ENCODE measurements around the gene IZUMO2.
"Not testable (repeated sequence)": the region's sequence is repeated elsewhere in the genome, so short reads cannot be mapped to it uniquely, and the experiment has no call there.

The IZUMO2 gene

DNA sequence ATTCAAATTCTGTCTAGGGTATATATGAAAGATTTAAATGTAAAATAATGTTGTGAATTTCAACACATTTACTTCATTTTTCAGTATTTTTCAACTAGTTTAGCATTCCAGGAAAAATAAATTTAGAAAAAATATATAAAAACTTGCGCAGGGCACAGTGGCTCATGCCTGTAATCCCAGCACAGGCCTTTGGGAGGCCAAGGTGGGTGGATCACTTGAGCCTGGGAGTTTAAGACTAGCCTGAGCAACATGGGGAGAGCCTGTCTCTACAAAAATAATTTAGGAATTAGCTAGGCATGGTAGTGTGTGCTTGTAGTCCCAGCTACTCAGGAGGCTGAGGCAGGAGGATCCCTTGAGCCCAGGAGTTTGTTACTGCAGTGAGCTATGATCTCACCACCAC is 21.2 kb downstream of the IZUMO2 start:
- H3K4me1 ChIP-seq (ENCODE audit: control insufficient read depth in 1 of 2, insufficient read depth in 2 of 2, low read length in 2 of 2); H3K9ac ChIP-seq (ENCODE audit: low read depth in 1 of 2, low read length in 2 of 2): not testable (repeated sequence)

DNA sequence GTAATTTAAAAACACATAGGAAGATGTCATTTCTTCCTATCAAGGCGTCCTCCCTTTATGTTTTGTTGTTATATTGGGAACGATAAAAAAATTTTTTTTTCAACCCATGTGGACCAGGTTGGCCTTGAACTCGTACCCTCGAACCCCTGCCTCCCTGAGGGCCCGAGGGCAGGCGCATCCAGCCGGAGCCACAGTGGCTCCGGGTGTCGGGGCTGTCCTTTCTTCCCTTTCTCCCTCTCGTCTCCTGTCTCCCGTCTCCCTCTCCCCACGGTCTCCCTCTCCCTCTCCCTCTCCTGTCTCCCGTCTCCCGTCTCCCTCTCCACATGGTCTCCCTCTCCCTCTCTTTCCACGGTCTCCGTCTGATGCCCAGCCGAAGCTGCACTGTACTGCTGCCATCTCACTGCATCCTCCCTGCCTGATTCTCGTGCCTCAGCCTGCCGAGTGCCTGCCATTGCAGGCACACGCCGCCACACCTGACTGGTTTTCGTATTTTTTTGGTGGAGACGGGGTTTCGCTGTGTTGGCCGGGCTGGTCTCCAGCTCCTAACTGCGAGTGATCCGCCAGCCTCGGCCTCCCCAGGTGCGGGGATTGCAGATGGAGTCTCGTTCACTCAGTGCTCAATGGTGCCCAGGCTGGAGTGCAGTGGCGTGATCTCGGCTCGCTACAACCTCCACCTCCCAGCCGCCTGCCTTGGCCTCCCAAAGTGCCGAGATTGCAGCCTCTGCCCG is 22.8 kb downstream of the IZUMO2 start:
- not testable (repeated sequence) for H3K9ac ChIP-seq (ENCODE audit: low read depth in 1 of 2, low read length in 2 of 2); H3K4me3 ChIP-seq (ENCODE audit: low read depth in 1 of 2, low read length in 2 of 2); H3K27ac ChIP-seq (ENCODE audit: low read depth, low read length); H3K36me3 ChIP-seq (ENCODE audit: control insufficient read depth in 1 of 2, insufficient read depth in 2 of 2, low read length in 2 of 2); H3K4me1 ChIP-seq (ENCODE audit: control insufficient read depth in 1 of 2, insufficient read depth in 2 of 2, low read length in 2 of 2); H3K9me3 ChIP-seq (ENCODE audit: control insufficient read depth in 1 of 2, low read length in 2 of 2)
- H3K27me3 ChIP-seq (ENCODE audit: control insufficient read depth in 1 of 2, insufficient read depth in 2 of 2, low read length in 2 of 2): peaks cover 0 to 12% of the 10 kb centered on the region in 2 donors

More for the DNA sequence above, 21.2 kb downstream of the IZUMO2 start:
- H3K4me3 ChIP-seq (ENCODE audit: low read depth in 1 of 2, low read length in 2 of 2); H3K27ac ChIP-seq (ENCODE audit: low read depth, low read length); H3K27me3 ChIP-seq (ENCODE audit: control insufficient read depth in 1 of 2, insufficient read depth in 2 of 2, low read length in 2 of 2); H3K9me3 ChIP-seq (ENCODE audit: control insufficient read depth in 1 of 2, low read length in 2 of 2); H3K36me3 ChIP-seq (ENCODE audit: control insufficient read depth in 1 of 2, insufficient read depth in 2 of 2, low read length in 2 of 2): not testable (repeated sequence)

DNA sequence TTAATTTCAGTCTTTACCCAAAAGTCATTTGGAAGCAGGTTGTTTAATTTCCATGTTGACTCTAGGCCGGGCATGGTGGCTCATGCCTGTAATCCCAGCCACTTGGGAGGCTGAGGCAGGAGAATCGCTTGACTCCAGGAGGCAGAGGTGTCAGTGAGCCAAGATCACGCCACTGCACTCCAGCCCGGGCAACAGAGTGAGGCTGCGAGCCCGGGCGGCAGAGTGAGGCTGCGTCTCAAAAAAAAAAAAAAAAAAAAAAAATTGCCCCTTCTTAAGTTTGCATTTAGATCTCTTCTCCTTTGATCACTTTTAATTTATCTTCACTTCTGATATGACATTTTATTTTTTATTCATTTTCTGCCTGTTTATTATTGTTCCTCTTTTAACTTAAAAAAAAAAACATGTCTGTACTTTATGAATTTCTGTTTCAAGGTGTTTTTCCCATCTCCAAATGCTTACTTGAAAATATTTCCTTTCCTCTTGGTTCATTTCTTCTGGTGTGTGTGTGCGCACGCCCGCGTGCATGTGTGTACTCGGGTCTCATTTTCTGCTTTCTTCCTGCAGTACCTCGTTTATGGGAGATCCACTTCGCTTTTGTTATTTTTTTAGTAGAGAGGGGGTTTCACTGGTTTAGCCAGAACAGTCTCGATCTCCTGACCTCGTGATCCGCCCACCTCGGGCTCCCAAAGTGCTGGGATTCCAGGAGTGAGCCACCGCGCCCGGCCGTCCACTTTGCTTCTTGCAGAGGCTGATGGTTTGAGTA is 26.3 kb downstream of the IZUMO2 start:
- H3K36me3 ChIP-seq (ENCODE audit: control insufficient read depth in 1 of 2, insufficient read depth in 2 of 2, low read length in 2 of 2); H3K4me1 ChIP-seq (ENCODE audit: control insufficient read depth in 1 of 2, insufficient read depth in 2 of 2, low read length in 2 of 2); H3K9ac ChIP-seq (ENCODE audit: low read depth in 1 of 2, low read length in 2 of 2); H3K9me3 ChIP-seq (ENCODE audit: control insufficient read depth in 1 of 2, low read length in 2 of 2); H3K27ac ChIP-seq (ENCODE audit: low read depth, low read length); H3K4me3 ChIP-seq (ENCODE audit: low read depth in 1 of 2, low read length in 2 of 2): not testable (repeated sequence)
- peaks cover 0 to 12% of the 10 kb centered on the region in 2 donors for H3K27me3 ChIP-seq (ENCODE audit: control insufficient read depth in 1 of 2, insufficient read depth in 2 of 2, low read length in 2 of 2)

DNA sequence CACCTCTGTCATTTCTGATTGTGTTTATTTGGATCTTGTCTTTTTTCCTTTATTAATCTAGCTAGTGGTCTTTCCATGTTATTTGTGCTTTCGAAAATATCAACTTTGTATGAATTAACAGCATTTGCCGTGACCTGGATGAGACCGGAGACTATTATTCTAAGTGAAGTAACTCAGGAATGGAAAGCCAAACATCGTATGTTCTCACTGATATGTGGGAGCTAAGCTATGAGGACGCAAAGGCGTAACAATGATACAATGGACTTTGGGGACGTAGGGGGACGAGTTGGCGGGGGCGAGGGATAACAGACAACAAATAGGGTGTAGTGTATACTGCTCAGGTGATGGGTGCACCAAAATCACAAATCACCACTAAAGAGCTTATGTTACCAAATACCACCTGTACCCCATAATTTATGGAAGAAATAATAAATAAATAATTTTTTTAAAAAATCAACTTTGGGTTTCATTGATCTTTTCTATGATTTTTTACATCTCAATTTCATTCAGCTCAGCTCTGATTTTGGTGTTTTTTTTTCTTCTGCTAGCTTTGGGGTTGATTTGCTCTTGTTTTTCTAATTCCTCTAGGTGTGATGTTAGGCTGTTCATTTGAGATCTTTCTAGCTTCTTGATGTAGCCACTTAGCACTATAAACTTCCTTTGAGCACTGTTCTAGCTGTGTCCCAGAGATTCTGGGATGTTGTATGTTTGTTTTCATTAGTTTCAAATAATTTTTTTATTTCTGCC is 27.1 kb downstream of the IZUMO2 start:
- H3K4me3 ChIP-seq (ENCODE audit: low read depth in 1 of 2, low read length in 2 of 2); H3K36me3 ChIP-seq (ENCODE audit: control insufficient read depth in 1 of 2, insufficient read depth in 2 of 2, low read length in 2 of 2); H3K9ac ChIP-seq (ENCODE audit: low read depth in 1 of 2, low read length in 2 of 2); H3K27ac ChIP-seq (ENCODE audit: low read depth, low read length); H3K9me3 ChIP-seq (ENCODE audit: control insufficient read depth in 1 of 2, low read length in 2 of 2); H3K4me1 ChIP-seq (ENCODE audit: control insufficient read depth in 1 of 2, insufficient read depth in 2 of 2, low read length in 2 of 2): not testable (repeated sequence)
- peaks cover 0 to 12% of the 10 kb centered on the region in 2 donors for H3K27me3 ChIP-seq (ENCODE audit: control insufficient read depth in 1 of 2, insufficient read depth in 2 of 2, low read length in 2 of 2)

DNA sequence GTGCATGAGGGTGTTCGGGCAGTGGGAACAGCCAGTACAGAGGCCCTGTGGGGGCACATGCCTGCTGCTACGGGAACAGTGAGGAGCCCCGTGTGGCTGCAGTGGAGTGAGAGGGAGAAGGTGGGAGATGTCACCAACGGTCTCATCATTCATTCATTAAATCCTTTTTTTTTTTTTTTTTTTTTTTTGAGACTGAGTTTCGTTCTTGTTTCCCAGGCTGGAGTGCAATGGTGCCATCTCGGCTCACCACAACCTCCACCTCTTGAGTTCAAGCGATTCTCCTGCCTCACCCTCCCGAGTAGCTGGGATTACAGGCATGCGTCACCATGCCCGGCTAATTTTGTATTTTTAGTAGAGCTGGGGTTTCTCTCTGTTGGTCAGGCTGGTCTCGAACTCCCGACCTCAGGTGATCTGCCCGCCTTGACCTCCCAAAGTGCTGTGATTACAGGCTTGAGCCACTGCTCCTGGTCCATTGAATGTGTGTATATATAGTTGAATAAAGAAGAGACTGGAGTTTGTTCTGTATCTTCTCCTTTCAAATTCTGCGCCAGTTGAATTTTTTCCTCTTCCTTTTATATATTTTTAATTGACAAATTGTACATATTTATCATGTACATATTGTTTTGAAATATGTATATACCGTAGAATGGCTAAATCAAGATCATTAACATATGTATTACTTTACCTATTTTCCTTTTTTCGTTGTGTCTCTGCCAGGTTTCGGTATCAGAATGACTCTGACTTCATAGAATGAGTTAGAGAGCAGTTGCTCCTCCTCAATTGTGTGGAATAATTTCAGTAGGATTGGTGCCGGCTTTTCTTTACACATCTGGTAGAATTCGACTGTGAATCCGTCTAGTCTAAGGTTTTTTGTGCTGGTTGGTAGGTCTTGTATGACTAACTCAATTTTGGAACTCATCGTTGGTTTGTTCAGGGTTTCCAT is 28.0 kb downstream of the IZUMO2 start:
- not testable (repeated sequence) for H3K36me3 ChIP-seq (ENCODE audit: control insufficient read depth in 1 of 2, insufficient read depth in 2 of 2, low read length in 2 of 2); H3K9ac ChIP-seq (ENCODE audit: low read depth in 1 of 2, low read length in 2 of 2); H3K4me3 ChIP-seq (ENCODE audit: low read depth in 1 of 2, low read length in 2 of 2); H3K9me3 ChIP-seq (ENCODE audit: control insufficient read depth in 1 of 2, low read length in 2 of 2); H3K4me1 ChIP-seq (ENCODE audit: control insufficient read depth in 1 of 2, insufficient read depth in 2 of 2, low read length in 2 of 2); H3K27ac ChIP-seq (ENCODE audit: low read depth, low read length)
- H3K27me3 ChIP-seq (ENCODE audit: control insufficient read depth in 1 of 2, insufficient read depth in 2 of 2, low read length in 2 of 2): peaks cover 0 to 12% of the 10 kb centered on the region in 2 donors

DNA sequence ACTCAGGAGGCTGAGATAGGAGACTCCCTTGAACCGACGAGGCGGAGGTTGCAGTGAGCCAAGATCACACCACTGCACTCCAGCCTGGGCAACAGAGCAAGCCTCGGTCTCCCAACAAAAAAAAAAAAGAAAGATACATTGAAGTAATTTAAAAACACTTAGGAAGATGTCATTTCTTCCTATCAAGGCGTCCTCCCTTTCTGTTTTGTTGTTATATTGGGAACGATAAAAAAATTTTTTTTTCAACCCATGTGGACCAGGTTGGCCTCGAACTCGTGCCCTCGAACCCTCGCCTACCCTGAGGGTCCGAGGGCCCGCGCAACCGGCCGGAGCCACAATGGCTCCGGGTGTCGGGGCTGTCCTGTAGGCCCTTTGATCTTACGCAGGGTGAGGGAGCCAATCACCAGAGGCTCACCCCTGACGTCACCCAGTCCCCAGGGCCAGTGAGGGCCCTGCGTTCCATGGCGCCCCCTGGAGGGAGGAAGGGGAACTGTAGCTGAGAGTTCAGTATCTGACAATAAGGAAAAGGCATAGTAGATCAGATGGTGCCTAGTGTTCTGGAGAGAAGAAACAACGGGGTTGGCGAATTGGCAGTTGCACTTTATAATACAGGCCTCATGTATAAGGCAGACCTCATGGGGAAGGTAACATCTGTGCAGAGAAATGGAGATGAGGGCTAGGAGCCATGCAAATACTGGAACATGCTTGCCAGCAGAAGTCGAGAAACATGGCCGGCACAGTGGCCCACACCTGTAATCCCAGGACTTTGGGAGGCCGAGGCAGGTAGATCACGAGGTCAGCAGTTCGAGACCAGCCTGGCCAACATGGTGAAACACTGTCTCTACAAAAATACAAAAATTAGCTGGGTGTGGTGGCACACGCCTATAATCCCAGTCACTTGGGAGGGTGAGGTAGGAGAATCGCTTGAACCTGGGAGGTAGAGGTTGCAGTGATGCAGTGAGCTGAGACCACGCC is 29.3 kb downstream of the IZUMO2 start:
- not testable (repeated sequence) for H3K36me3 ChIP-seq (ENCODE audit: control insufficient read depth in 1 of 2, insufficient read depth in 2 of 2, low read length in 2 of 2); H3K9me3 ChIP-seq (ENCODE audit: control insufficient read depth in 1 of 2, low read length in 2 of 2); H3K4me1 ChIP-seq (ENCODE audit: control insufficient read depth in 1 of 2, insufficient read depth in 2 of 2, low read length in 2 of 2); H3K27ac ChIP-seq (ENCODE audit: low read depth, low read length); H3K9ac ChIP-seq (ENCODE audit: low read depth in 1 of 2, low read length in 2 of 2); H3K4me3 ChIP-seq (ENCODE audit: low read depth in 1 of 2, low read length in 2 of 2)
- H3K27me3 ChIP-seq (ENCODE audit: control insufficient read depth in 1 of 2, insufficient read depth in 2 of 2, low read length in 2 of 2): peaks cover 0 to 12% of the 10 kb centered on the region in 2 donors

DNA sequence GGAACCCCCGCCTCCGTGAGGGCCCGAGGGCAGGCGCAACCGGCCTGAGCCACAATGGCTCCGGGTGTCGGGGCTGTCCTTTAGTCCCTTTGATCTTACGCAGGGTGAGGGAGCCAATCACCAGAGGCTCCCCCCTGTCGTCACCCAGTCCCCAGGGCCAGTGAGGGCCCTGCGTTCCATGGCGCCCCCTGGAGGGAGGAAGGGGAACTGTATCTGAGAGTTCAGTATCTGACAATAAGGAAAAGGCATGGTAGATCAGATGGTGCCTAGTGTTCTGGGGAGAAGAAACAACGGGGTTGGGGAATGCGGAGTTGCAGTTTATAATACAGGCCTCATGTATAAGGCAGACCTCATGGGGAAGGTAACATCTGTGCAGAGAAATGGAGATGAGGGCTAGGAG is 59.1 kb downstream of the IZUMO2 start:
- not testable (repeated sequence) for H3K9ac ChIP-seq (ENCODE audit: low read depth in 1 of 2, low read length in 2 of 2); H3K9me3 ChIP-seq (ENCODE audit: control insufficient read depth in 1 of 2, low read length in 2 of 2); H3K36me3 ChIP-seq (ENCODE audit: control insufficient read depth in 1 of 2, insufficient read depth in 2 of 2, low read length in 2 of 2); H3K27ac ChIP-seq (ENCODE audit: low read depth, low read length); H3K4me1 ChIP-seq (ENCODE audit: control insufficient read depth in 1 of 2, insufficient read depth in 2 of 2, low read length in 2 of 2); H3K27me3 ChIP-seq (ENCODE audit: control insufficient read depth in 1 of 2, insufficient read depth in 2 of 2, low read length in 2 of 2); H3K4me3 ChIP-seq (ENCODE audit: low read depth in 1 of 2, low read length in 2 of 2)

DNA sequence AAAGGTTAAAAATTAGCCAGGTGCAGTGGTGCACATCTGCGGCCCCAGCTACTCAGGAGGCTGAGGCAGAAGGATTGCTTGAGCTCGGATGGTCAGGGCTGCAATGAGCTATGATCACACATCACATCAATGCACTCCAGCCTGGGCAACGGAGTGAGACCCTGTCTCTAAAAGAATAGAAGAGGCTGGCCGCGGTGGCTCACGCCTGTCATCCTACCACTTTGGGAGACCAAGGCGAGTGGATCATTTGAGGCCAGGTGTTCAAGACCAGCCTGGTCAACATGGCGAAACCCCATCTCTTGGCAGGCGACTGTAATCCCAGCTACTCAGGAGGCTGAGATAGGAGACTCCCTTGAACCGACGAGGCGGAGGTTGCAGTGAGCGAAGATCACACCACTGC is 59.7 kb downstream of the IZUMO2 start:
- not testable (repeated sequence) for H3K27me3 ChIP-seq (ENCODE audit: control insufficient read depth in 1 of 2, insufficient read depth in 2 of 2, low read length in 2 of 2); H3K36me3 ChIP-seq (ENCODE audit: control insufficient read depth in 1 of 2, insufficient read depth in 2 of 2, low read length in 2 of 2); H3K4me3 ChIP-seq (ENCODE audit: low read depth in 1 of 2, low read length in 2 of 2); H3K9ac ChIP-seq (ENCODE audit: low read depth in 1 of 2, low read length in 2 of 2); H3K9me3 ChIP-seq (ENCODE audit: control insufficient read depth in 1 of 2, low read length in 2 of 2); H3K27ac ChIP-seq (ENCODE audit: low read depth, low read length); H3K4me1 ChIP-seq (ENCODE audit: control insufficient read depth in 1 of 2, insufficient read depth in 2 of 2, low read length in 2 of 2)

Data from duodenal mucosa (tissue), 2 donors.